ENCODE data around the gene FOXR1.

The FOXR1 gene

DNA sequence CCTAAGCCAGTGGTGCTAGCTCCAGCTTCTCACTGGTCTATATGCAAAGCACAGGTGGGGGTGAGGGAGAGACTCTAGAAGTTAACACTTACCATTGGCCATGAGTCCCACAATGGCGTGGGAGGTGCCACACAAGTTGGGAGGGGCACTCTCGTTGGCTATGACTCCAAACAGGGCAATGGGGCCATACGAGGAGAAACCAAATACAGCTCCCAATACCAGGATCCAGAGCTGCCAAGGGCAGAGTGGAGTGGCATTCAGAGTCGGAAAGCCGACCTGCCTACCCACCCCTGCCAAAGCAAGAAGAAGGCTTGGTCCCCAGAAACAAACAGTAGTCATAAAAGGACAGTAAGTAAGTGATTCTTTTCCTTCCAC is 53.5 kb downstream of the FOXR1 start:
- no peak overlapping the region for H3K4me3 ChIP-seq (ENCODE audit: low read depth, low read length)
- TF ChIP-seq, protein P1, sequence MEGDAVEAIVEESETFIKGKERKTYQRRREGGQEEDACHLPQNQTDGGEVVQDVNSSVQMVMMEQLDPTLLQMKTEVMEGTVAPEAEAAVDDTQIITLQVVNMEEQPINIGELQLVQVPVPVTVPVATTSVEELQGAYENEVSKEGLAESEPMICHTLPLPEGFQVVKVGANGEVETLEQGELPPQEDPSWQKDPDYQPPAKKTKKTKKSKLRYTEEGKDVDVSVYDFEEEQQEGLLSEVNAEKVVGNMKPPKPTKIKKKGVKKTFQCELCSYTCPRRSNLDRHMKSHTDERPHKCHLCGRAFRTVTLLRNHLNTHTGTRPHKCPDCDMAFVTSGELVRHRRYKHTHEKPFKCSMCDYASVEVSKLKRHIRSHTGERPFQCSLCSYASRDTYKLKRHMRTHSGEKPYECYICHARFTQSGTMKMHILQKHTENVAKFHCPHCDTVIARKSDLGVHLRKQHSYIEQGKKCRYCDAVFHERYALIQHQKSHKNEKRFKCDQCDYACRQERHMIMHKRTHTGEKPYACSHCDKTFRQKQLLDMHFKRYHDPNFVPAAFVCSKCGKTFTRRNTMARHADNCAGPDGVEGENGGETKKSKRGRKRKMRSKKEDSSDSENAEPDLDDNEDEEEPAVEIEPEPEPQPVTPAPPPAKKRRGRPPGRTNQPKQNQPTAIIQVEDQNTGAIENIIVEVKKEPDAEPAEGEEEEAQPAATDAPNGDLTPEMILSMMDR (IDR thresholded peaks at IDR 0.05; ENCODE audit: low read depth, low read length) = no peak

DNA sequence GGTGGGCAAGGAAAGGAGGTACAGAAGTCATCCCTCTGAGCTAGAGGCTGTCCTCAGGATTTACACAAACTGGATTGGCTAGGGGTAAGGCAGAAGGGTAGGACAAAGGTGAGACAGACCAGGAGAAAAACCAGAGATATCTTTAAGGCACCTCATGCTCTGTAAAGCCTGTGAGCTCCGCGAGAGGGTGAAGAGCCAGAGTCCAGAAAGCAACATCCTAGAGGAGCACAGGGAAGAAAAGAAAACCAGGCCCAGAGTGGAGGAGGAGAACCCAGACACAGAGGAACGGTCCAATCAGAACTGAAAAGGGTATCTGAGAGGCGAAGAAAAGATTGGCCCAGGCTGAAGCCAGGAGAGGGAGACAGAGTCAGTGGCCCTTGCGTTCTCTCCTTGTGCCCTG is 54.0 kb downstream of the FOXR1 start:
- TF ChIP-seq, protein P1 (IDR thresholded peaks at IDR 0.05; ENCODE audit: low read depth, low read length) = no peak
- no peak overlapping the region for H3K4me3 ChIP-seq (ENCODE audit: low read depth, low read length)

DNA sequence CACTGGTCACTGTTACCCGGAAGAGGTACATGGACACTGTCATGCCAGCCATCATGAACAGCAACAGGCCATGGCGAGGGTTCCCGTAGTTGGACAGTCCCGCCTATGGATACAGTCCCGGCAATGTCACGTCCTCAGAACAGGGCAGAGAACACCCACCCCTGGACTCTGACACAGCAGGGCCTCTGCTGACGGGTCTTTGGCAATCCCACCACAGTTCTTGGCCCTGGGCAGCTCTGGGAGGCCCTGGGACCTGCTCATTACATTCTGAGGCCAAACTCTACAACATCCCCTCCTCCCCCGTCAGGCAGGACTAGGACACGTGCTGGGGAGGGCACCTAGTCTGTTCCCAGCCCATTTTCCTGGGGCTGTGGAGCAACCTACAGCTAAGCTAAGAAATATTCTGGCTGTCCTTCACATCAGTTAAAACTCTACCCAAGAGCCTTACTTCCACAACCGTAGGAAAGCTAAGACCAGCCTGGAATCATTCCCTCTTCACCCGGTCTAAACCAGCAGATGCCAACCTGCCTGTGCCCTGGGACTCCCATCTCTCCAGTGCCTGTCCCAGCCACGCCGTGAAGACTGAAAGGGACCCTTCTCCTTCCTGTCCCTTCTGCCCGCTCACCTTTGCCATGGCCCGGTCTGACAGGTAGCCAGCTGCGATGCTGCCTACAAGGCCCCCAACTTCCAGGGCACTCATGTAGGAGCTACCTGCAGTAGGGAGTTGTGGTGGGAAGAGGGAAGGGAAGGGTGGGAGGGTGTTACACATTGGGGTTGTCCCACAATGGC is 54.6 kb downstream of the FOXR1 start:
- no peak overlapping the region for H3K4me3 ChIP-seq (ENCODE audit: low read depth, low read length)
- TF ChIP-seq, protein P1 (IDR thresholded peaks at IDR 0.05; ENCODE audit: low read depth, low read length) = no peak

DNA sequence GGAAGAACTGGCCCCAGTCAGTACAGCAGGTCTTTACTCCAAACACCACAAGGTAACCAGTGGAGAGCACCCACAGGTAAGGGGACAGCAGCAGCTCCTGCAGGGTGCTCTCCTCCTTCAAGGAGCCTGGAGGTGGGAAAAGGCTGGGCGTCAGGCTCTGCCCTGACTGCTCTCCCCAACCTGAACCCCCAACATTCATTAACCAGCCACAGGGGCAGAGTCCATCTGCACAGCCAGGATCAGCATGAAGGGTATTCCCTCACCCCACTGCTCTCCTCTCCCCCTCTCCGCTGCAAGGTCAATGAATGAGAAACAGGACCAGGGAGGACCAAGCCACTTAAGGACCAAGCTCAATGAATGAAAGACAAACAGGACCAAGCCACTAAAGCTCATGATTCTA is 55.4 kb downstream of the FOXR1 start:
- TF ChIP-seq, protein P1 (IDR thresholded peaks at IDR 0.05; ENCODE audit: low read depth, low read length) = no peak
- H3K4me3 ChIP-seq (ENCODE audit: low read depth, low read length) = no peak overlapping the region

DNA sequence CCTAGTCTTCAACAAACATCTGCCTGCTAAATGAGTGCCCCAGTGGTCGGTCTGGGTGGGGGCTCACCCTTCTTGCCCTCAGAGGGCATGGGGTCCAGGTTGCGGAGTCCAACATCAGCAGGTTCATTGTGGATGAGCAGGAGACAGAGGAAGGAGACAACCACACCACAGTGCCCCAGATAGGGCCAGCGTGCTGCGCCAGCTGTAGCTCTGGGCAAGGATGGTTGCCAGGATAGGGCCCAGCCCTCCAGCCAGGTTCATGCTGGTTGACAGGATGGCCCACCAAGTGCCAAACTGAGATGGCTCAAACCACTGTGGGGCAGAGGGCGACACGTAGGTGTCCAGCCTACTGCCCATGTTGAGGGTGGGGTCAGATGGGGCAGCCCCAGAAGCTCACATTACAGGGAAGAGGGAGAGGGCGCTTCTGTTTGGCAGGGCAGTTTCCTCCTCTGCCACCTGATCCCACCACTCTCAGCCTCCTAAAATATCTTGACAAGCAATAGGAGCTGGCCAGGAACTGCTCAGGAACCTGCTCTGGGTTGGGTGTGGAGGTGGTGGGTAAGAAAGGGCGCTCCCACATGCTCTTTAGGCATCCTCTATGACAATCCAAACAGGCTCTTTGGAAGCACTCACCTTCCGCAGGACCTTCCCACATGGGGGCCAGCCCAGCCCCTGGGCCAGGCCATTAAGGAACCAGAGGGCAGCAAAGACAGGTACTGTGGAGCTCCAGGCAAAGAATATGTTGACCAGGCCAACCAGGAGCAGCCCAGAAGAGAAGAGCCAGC is 56.2 kb downstream of the FOXR1 start:
- H3K4me3 ChIP-seq (ENCODE audit: low read depth, low read length) = no peak overlapping the region
- TF ChIP-seq, protein P1 (IDR thresholded peaks at IDR 0.05; ENCODE audit: low read depth, low read length) = no peak

DNA sequence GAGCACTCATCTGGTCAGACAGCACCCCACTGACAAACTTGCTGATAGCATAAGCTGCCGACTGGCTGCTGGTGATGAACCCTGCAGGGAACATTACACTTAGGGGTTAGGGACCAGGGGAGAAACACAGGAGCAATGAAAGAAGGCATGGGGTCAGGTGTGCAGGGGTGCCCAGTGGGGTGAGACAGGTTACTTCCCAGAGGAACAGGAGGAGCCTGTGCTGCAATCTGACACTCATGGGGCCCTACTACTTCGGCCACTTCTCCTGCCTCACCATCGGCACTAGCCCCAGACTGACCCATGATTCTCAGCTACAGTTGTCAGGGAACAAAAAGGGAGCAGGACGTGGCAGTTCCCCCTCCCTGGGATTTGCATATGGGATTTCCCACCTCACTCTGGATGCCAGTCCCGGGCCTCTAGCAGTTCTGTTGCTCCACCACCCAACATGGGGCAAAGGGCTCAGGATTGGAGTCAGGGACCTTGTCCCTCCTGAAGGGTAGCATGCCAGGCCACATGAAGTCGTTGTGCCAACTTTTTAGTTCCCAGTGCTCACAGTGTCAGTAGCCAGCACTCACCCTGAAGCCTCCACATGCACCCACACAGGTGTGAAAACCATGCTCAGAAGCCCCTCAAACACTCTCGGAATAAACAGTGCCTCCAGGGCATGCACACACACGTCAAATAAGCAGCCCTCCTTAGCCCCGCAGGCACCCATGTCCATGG is 56.9 kb downstream of the FOXR1 start:
- no peak overlapping the region for H3K4me3 ChIP-seq (ENCODE audit: low read depth, low read length)

More for the DNA sequence above, 56.9 kb downstream of the FOXR1 start:
- TF ChIP-seq, protein P1 (IDR thresholded peaks at IDR 0.05; ENCODE audit: low read depth, low read length) = no peak
